IPS-NIHi7 (cell line): Measurements from ENCODE around the gene SNTG2.

Source experiments
- DNase-seq: peaks from one replicate; pipeline ENCODE4 v3.0.0; 2012; ENCODE audit warnings: mixed read lengths; ENCODE audit errors: extremely low spot score

SNTG2 gene

GRCh38 chr2:1269812-1270211 lies 319.2 kb downstream of the SNTG2 start:
- no peak for DNase-seq

- no peak for DNase-seq
These were observed 322.2 kb downstream of the SNTG2 start for GRCh38 chr2:1272835-1273234.

- DNase-seq: no peak
These were observed 327.0 kb downstream of the SNTG2 start for GRCh38 chr2:1277634-1278033.

GRCh38 chr2:1278125-1278524 lies 327.5 kb downstream of the SNTG2 start:
- no peak for DNase-seq

GRCh38 chr2:1278861-1279260 lies 328.2 kb downstream of the SNTG2 start:
- DNase-seq: no peak

- peak; percentile 44 for DNase-seq
These were observed 331.9 kb downstream of the SNTG2 start for GRCh38 chr2:1282552-1282951.

- no peak for DNase-seq
These were observed 332.6 kb downstream of the SNTG2 start for GRCh38 chr2:1283020-1283801.

GRCh38 chr2:1283871-1284270 lies 333.2 kb downstream of the SNTG2 start:
- DNase-seq: no peak

GRCh38 chr2:1286929-1287328 lies 336.3 kb downstream of the SNTG2 start:
- DNase-seq: no peak

- no peak for DNase-seq
These were observed 336.8 kb downstream of the SNTG2 start for GRCh38 chr2:1287427-1287826.

- DNase-seq: no peak
These were observed 344.3 kb downstream of the SNTG2 start for GRCh38 chr2:1294900-1295299.

- no peak for DNase-seq
These were observed 345.1 kb downstream of the SNTG2 start for GRCh38 chr2:1295740-1296139.

- no peak for DNase-seq
These were observed 346.9 kb downstream of the SNTG2 start for GRCh38 chr2:1297372-1298159.

- no peak for DNase-seq
These were observed 348.4 kb downstream of the SNTG2 start for GRCh38 chr2:1299043-1299442.

GRCh38 chr2:1300284-1300683 lies 349.6 kb downstream of the SNTG2 start:
- no peak for DNase-seq

- no peak for DNase-seq
These were observed 350.4 kb downstream of the SNTG2 start for GRCh38 chr2:1301056-1301455.

- no peak for DNase-seq
These were observed 354.8 kb downstream of the SNTG2 start for GRCh38 chr2:1305342-1306013.

- no peak for DNase-seq
These were observed 355.5 kb downstream of the SNTG2 start for GRCh38 chr2:1306014-1306686.

GRCh38 chr2:1306687-1307516 lies 356.3 kb downstream of the SNTG2 start:
- DNase-seq: no peak

GRCh38 chr2:1307670-1308069 lies 357.0 kb downstream of the SNTG2 start:
- DNase-seq: no peak

- DNase-seq: no peak
These were observed 358.0 kb downstream of the SNTG2 start for GRCh38 chr2:1308678-1309077.
